M059J (cell line): ENCODE measurements around the gene HYCC2. TPM values are rescaled to one million over a fixed set of nuclear protein-coding genes. Genes with fewer than 3 reads are reported as not detected.

Experiments
- total RNA-seq: library from RNA; depleted of rRNA; stranded (reverse); fragments of >200 nt; shearing (Covaris generic); gene quantifications from 2 replicates; pipeline ENCODE4 v1.2.3, GENCODE V29; 2014; rRNA removed

The HYCC2 gene
- total RNA-seq, 1 experiment from 2014 or later, result 6.7 TPM

Other genes starting within 250 kb of the HYCC2 start
- gene CLK1, start 207.0 kb downstream of the HYCC2 start, total RNA-seq, result 26.8 and 40.0 TPM in 2 replicates
- gene PPIL3, start 182.6 kb downstream of the HYCC2 start, total RNA-seq, result 54.7 and 56.8 TPM in 2 replicates
- 36.8 and 50.9 TPM in 2 replicates for gene NIF3L1, start 182.3 kb downstream of the HYCC2 start, total RNA-seq
- 10.0 and 14.3 TPM in 2 replicates for gene ORC2, start 108.0 kb downstream of the HYCC2 start, total RNA-seq
- 149 and 213 TPM in 2 replicates for gene NDUFB3, start 330 bp upstream of the HYCC2 start, total RNA-seq
- gene CFLAR, start 44.5 kb upstream of the HYCC2 start, total RNA-seq, result 22.2 and 27.0 TPM in 2 replicates
- gene CASP10, start 111.5 kb upstream of the HYCC2 start, total RNA-seq, result 6.4 and 7.9 TPM in 2 replicates
- 15.0 and 27.0 TPM in 2 replicates for gene CASP8, start 188.9 kb upstream of the HYCC2 start, total RNA-seq